DMS 273 treated with DMSO at 0.1 percent for 48 hours (cell line): ENCODE measurements around the gene KIF19.
A peak's percentile ranks its signal among the peaks of the same experiment; 100 is the strongest.

Experiments
- DNase-seq: peaks from one replicate; lab custom pipeline; 2025; lab: John Stamatoyannopoulos, UW

The KIF19 gene

DNA sequence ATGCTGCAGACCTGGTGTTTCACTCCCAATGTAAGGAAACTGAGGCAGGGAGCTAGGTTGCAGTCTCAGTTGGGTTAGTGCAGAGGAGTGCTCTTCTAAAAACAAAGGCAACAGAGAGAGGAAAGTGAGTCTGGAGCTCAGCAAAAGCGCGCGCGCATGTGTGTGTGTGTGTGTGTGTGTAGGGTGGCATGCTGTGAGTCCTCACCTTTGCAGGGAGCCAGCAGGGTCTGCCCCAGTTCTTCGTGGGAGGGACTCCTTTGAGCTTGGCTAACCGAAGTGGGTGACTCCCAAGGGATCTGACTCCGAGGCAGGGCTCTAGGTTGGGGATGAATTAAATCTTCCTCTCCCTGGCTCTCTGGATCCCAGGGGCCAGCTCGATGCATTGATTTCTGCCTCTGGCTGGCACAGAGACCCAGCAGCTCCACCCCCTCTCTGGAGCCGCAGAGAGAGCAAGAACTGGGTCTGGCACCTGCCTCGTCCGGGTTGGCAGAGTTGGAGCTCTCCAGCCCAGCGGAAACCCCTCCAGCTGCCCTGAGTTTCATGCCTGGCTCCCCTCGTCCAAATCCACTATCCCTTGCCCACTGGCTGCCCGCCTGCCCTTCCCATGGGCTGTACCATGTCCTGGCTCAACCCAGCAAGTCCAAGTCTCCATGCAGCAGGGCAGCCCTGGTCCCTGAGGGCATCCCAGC is 36.9 kb downstream of the KIF19 start:
- DNase-seq, result no peak

DNA sequence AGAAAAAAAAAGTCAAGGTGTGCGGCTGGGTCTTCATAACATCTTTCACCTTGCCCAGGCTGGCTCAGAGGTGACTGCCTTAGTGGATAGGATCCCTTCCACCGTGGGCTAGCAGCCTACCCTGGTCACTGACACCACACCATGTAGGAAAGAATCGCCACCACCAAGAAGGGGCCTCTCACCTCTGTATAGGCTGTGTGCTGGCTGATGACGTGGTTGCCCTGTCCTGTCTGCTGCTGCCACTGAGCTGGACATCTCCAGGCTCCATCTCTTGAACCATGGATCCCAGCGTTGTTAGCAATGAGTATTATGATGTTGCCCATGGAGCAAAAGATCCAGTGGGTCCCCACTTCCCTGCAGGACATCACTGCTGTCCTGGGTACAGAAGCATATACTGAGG is 41.2 kb downstream of the KIF19 start, which contains the start of gene GPR142:
Gene GPR142, plus strand, starts transcription at position 301 of the 400 bp plus-strand sequence. CDS start 2,035 bp downstream, outside the sequence.
- DNase-seq, result no peak

DNA sequence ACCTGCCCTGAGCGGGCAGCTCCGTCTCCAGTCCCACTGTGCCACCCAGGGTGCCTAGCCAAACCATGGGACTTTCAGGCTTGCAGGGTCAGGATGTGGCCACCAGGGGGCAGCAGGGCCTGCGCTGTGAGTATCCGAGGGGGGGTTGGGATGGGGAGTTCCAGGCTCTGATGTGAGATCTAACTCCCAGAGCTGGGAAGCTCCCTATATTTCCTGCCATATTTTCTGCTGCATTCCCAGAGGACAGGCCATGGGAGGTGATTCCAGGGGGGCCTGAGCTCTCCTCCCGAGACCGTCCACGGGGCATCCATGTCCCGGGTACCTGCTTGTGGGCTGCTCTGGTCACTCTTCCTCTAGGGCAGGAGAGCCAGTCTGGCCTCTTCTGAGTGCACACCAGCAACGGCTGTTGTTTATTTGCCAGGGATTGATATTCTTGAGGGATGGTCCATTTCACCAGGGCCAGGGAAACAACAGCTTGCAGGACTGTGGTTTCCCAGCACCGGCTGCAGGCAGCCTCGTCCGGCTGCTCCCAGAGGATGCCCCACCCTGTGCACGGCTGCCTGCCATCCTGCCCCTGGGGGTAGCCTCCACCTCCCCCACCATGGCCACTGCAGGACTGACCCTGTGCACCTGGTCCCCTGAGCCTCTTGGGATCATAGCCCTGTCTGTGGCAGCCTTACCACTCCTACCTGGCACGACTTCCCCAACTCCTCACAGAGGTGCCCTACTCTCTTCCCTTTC is 42.5 kb downstream of the KIF19 start:
- DNase-seq, result peak; percentile 52

DNA sequence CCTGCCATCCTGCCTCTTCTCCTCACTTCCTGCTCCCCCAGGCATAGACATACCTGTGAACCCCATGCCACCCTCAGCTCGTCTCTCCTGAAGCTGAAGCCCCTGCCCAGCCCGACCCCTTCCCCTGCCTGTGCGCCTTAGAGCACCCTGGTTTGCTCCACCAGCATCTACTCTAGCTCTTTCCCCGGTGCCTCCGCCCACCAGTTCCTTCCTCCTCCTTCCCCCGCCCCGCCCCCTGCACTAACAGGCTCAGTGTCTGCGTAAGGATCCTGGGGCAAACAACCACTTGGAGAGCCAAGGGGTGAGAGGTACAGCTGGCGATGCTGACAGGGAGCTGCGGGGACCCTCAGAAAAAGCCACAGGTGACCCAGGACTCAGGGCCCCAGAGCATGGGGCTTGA is 43.2 kb downstream of the KIF19 start:
- no peak for DNase-seq

DNA sequence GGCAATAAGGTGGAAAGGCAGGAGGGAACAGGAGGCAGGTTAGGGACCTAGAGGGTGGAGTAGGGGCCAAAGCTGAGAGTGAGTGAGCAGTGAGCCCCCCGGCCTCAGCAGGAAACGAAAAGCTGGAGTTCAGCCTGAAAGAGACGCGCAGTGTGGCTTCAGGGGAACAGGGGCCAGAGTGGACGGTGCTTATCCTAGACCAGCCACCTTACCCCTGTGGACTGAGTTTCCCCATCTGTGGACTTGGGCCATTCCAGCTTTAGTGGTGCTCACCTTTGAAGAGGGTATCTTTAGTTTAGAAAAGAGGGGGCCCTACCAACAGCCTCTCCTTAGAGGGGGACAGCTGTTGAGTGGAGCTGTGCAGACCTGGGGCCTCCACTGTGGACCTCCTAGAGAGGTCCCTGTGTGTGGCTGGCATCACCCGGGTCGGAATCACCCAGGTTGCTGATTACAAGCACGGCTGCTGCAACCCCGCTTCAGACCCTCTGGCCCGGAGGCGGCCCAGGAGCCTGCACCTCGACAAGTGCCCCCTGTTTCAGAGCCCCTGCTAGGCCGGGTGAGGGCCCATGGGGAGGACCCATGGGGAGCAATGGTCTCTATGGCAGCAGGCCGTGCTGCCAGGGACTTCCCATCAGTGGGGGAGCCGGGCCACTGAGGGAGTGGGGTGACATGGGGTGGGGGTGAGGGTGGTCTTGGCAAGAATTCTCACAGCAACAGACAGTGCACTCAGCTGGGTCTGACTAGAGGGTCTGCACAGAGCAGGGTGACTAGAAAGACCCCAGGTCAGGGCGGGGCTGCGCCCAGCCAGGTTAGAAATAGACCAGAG is 43.9 kb downstream of the KIF19 start:
- DNase-seq, result no peak

DNA sequence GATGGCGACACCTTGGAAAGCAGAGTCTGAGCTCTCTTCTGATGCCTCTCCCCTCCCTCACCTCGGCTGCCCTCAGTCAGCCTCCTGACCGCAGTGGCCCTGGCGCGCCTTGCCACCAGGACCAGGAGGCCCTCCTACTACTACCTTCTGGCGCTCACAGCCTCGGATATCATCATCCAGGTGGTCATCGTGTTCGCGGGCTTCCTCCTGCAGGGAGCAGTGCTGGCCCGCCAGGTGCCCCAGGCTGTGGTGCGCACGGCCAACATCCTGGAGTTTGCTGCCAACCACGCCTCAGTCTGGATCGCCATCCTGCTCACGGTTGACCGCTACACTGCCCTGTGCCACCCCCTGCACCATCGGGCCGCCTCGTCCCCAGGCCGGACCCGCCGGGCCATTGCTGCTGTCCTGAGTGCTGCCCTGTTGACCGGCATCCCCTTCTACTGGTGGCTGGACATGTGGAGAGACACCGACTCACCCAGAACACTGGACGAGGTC is 45.7 kb downstream of the KIF19 start:
- no peak for DNase-seq

DNA sequence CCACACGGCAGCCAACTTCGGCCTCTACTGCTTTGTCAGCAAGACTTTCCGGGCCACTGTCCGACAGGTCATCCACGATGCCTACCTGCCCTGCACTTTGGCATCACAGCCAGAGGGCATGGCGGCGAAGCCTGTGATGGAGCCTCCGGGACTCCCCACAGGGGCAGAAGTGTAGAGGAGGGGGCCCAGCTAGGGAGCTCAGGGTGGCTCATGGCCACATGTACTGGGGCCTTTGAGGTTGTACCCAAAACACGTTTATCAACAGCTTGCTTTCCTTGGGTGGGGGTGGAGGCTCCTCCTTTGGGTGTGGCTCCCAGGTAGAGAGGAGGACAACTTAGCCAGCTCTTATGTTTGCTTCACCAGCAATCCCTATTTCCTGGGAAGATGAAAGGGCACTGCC is 46.4 kb downstream of the KIF19 start:
- DNase-seq, result no peak

DNA sequence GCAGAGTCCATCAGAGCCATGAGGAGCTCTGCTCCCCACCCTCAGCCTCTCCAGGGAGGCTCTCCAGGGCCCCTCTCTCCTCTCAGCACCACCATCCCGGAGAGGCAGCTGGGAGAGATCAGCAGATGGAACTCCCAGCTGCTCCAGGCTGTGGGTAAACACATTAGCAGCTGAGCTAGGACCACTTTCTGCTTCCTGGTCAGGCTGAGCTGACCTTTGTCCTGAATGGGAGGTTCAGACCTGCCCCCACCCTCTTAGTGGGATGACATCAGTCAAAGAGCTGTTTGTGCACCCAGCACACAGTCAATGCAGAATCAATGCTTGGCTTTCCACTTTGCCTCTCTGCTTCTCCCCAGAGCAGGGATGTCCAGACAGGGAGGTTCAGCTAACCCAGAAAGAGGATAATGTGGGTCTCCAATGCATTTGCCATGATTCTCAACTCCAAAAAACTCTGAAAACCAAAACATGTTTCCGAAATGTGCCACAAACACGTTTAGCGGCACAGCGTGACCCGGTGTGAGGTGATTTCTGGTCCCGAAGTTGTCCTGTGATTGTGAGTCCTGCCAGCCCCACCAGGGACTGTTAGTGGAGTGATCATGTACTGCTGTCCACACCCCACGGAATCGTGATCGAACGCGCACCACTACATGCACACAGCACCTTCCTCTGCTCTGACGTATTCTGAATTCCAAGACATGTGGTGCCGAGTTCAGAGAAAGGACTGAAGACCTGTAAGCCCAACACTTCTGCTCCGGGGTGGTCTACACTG is 48.0 kb downstream of the KIF19 start:
- peak; percentile 35 for DNase-seq

DNA sequence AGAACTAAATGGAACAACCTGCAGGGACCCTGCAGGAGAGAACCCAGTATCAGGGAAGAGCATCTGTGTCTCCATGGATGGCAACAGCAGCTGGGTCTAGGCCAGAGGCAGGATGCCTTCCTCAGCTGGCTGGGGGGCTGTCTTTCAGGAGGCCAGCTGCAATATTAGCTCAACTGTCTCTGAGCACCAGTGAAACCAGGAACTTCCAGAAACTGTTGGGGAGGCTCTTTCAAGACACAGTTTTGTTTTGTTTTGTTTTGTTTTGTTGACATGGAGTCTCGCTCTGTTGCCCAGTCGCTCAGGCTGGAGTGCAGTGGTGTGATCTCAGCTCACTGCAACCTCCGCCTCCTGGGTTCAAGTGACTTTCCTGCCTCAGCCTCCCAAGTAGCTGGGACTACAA is 48.8 kb downstream of the KIF19 start:
- no peak for DNase-seq

DNA sequence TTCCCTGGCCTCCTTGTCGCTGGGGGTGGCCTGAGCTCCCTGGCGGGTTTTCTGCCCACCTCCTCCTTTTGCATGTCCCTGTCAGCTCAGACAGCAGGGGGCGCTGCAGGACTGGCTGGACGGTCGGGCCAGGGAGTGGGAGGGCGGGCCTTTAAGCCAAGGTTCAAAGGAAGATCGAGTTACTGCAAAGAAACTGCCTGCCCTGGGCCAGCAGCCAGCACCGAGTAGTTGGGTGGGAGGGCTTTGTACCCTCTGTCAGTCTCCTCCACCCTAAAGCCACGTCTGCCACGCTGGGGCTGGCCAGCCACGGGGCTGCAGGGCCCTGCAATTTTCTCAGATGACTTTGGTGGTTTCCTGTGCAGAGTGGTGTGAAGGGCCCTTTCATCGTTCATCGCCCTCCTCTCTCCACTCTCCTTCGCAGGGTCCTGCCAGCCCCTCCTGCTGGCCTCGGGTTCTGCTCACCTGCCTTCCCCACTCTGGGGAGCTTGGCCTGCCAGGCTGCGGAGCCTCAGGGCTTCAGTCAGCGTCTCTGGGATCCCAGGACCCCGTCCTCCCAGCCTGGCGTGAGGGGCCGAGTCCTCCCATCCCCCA is 53.6 kb downstream of the KIF19 start:
- peak; percentile 70 for DNase-seq

DNA sequence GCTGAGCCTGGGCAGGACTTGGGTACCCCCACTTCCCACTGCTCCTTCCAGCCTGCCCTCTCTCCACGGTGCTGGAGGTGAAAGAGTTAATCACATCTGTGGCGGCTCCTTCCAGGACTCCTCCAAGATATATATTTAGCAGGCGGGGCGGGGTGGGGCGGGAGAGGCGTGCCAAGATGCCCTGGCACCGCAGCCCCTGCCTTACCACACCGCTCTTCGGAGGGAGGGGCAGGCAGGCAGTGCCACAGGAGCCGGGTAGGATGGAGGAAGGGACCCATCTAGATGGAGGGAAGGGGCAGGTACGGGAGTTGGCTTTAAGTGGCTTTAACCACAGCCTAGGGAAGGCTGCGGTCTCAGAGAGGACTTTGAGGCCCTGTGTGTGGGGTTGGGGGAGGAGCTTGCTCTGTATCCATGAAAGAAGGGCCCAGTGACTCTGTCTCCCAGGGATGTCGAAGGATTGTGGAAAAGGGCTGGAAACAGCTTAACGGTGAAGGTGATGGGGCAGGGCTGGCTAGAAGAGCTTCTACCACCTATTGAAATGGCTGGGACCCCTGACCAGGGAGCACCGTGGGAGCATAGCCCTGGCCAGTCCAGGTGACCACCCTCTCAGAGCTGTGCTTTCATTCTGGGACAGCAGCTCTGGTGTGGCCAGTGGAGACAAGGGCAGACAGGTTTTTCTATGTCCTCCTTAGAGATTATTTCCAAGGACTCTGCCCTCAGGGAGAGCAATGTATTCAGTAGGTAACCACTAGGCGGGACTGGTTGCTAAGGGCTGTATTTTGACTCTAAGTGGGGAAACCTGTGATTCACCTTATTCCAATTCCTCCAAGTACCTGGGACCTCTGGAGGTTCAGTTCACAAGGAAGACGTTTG is 54.3 kb downstream of the KIF19 start:
- DNase-seq, result no peak

DNA sequence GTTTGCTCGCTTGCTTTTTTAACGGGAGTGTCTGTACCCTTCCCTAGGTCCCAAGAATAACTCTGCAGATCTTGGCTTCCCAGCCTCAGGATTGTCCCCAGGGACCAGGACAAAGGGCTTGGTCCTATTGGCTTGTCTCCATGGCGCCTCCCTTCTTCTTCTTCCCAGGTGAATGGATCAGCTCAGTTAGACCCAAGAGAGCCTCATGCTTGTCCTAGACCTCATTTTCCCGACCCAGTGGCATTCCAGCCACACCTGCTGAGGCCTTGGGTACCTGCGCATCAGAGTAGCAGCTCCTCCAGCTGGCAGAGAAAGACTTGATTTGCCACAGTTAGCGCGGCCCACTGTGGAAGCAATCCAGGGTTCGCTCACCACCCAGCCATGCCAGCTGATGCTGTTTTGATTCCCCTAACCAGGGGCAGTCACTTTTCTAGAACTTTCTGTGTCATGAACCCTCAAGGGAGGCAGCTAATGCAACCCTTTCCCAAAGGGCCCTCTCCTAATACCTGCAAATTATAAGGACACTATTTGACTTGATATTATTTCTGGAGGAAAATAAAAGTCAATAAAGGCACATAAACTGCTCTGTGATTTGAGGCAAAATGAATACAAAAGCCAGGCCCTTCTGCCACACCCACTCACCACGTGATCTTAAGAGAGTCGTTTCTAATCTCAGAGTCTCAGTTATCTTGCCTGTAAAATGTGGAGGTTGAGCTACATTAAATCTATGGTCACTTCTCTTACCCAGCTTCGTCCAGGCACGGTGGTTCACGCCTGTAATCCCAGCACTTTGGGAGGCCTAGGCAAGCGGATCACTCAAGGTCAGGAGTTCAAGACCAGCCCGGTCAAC is 55.2 kb downstream of the KIF19 start:
- no peak for DNase-seq

DNA sequence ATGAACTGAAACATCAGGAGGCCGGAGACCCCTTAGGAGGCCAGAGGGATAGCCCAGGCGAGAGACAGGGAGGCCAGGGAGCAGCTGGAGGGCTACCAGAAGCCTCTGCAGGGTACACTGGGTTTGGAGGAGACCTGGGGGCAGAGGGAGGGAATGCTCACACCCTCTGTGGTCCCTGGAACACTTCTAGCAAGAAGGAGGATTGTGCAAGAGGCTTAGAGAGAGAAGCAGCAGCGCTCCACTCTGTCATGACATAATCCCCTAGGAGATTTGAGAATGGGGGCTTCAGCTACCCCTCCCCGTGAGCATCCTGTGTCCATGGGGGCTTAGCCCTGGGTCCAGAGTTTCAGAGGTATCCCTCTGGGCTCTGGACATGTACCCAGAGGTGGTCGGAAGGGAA is 57.1 kb downstream of the KIF19 start:
- no peak for DNase-seq

DNA sequence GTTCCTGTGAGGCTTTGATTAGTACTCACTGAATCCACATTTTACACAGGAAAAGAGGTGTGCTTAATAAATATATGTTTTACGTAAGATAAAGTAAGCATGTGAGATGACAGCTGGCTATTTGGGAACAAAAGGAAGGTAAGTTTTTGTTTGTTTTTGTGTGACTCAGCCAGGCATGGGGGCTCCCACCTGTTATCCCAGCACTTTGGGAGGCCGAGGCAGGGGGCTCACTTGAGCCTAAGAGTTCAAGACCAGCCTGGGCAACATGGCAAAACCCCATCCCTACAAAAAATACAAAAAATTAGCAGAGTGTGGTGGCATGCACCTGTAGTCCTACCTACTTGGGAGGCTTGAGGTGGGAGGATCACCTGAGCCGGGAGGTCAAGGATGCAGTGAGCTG is 59.2 kb downstream of the KIF19 start:
- no peak for DNase-seq

DNA sequence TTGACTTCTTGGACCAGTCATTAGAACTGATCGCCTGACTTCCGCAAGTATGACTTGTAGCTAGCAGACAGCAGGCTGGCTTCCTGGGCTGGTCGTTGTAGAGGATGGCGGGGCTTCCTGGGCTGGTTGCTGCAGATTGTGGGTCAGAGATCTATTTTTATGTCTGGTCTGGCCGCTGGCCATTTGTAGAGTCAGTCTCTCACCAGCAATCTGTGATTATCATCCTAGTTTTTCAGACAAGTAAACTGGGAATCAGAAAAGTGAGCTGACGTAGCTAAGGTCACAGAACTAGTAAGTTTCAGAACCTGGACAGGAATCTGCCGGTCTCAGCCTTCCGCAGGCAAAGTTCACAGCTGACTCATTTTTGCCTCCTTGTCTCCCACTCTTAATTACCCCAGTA is 60.4 kb downstream of the KIF19 start:
- DNase-seq, result no peak

DNA sequence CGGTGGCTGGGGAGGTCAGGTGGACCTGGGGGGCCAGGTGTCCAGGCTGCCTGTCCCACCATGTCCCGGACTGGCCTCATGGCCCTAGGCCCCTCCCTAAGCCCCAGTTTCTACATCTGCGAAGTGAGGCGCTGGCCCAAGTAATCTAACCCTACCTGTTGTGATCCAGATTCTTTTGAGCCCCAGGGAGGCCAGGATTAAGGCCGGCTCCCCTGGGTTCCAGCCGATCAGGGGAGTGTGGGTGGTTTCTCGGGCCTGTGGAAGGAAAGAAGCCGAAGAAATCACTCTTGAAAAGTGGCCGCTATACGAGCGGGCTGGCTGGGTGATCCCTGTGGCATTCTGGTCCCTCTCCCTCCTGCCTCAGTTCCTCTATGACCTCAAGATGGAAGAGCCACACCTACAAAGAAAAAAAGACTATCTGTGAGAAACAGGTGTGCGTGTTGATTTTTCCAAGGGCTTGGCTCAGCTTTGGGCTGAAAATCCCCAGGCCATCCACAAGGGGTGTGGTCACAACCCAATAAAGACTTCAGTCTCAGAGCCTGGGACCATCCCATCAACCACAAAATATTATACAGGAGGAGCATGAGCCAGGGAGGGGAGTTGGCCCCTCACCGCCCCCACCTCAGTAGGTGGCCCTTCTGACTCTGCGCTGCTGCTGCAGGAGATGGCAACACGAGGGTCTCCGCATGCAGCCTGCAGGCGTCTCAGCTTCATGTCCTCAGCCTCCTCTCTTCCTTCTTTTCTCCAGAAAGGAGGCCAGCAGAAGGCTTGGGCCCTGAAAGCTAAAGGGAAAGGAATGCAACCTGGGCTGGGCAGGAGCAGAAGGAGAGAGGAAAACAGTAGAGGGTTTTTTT is 61.6 kb downstream of the KIF19 start:
- DNase-seq, result no peak

DNA sequence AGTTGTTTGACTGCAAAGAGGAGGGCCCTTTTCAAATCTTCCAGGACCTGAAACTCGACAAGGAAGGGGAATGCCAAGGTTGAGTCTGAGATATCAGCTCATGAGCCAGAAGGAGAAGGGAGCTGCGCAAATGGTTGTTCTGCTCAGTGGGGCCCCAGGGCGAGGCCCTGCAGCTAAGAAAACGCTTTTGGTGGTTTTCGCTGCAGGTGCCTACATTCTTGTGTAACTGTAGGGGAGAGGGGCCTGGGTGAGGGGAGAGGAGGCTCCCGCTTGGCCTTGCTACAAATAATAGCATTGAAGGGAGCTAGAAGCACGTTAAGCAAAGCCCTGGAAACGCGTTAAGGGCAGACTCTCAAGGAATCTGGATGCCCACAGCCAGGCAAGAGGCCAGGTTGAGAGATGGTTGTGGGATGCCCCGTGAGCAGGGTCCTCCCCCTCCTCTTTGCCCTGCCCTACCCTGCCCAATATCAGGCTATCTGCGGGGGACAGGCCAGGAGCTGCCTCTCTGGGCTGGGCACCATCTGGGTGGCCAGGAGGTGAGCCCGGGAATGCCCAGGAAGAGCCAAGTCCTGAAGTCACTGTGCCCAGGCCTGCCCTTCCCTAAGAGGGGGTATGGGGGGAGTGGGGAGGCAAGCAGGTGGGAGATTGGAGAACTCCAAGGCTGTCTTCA is 63.2 kb downstream of the KIF19 start:
- no peak for DNase-seq
